Endothelial cell of umbilical vein (primary cell): ENCODE data around the gene MOCS2. TPM values are rescaled to one million over a fixed set of nuclear protein-coding genes. Genes with fewer than 3 reads are reported as not detected.

Experiments
- BruUV-seq: library from RNA; stranded (reverse); fragments of 400-500 nt; replicated peaks from 2 replicates; lab custom pipeline; 2021; lab: Mats Ljungman, UMichigan
- CTCF ChIA-PET: fragments of 300-600, 350-600 bp; sonication (Branson Sonifier 250); formaldehyde crosslinking; loops from one replicate; lab custom pipeline; 2021; ENCODE audit warnings: antibody characterized with exemption, inconsistent platforms; lab: Charles Lee
- POLR2A ChIA-PET: fragments of 300-600, 350-600 bp; sonication (Branson Sonifier 250); formaldehyde crosslinking; loops from one replicate; lab custom pipeline; 2021; ENCODE audit warnings: antibody characterized with exemption, inconsistent platforms; lab: Charles Lee
- DNase-seq: peaks from one replicate; pipeline ENCODE4 v3.0.0-alpha.2; 2011; ENCODE audit warnings: low read depth, low spot score
- FAIRE-seq: peaks from 2 replicates; lab custom pipeline; 2011; peaks lifted over from hg19 to GRCh38; lab: Jason Lieb, UNC
- H2AFZ ChIP-seq: 2 replicates; pipeline ENCODE4 v1.6.0; 2012; ENCODE audit warnings: low read depth, low read length, control low read depth, inconsistent platforms
- H3K27ac ChIP-seq: 2 replicates; pipeline ENCODE4 v1.5.1; 2011; ENCODE audit warnings: low read depth, mild to moderate bottlenecking, control low read depth, low read length, moderate library complexity; ENCODE audit not compliant: insufficient read depth
- H3K27me3 ChIP-seq, 2 experiments: 2 replicates each; pipeline versions ENCODE4 v1.6.0 to v1.6.1; 2011; ENCODE audit warnings: low read length in 2 of 2, mixed read lengths in 1 of 2; ENCODE audit not compliant: control insufficient read depth in 2 of 2, insufficient read depth in 2 of 2
- H3K36me3 ChIP-seq, 2 experiments: 2 replicates in 1 of 2; 3 replicates in 1 of 2; pipeline ENCODE4 v1.5.1; 2011; ENCODE audit warnings: low read length in 2 of 2, mild to moderate bottlenecking in 1 of 2, moderate library complexity in 1 of 2; ENCODE audit not compliant: control insufficient read depth in 2 of 2, insufficient read depth in 2 of 2; ENCODE audit errors: extremely low read depth in 1 of 2
- H3K4me1 ChIP-seq: 3 replicates; pipeline ENCODE4 v1.5.1; 2011; ENCODE audit warnings: mild to moderate bottlenecking, low read length; ENCODE audit not compliant: control insufficient read depth, insufficient read depth; ENCODE audit errors: extremely low read depth
- H3K4me2 ChIP-seq: 2 replicates; pipeline ENCODE4 v1.6.1; 2011; ENCODE audit warnings: low read length, control low read depth, mixed read lengths; ENCODE audit not compliant: insufficient read depth
- H3K4me3 ChIP-seq, 3 experiments: fragments of 200-600 bp in 1 of 3; sonication (generic), shearing (Covaris generic) in 1 of 3; replicated peaks in 1 of 3; 2 replicates each; pipeline ENCODE4 v1.5.1; 2011 to 2016; ENCODE audit warnings: control low read depth in 3 of 3, low read length in 3 of 3, mild to moderate bottlenecking in 2 of 3, inconsistent platforms in 1 of 3, low read depth in 1 of 3, moderate library complexity in 1 of 3; ENCODE audit not compliant: insufficient read depth in 1 of 3
- H3K79me2 ChIP-seq: 2 replicates; pipeline ENCODE4 v1.6.0; 2012; ENCODE audit warnings: low read length, inconsistent platforms; ENCODE audit not compliant: control insufficient read depth, insufficient read depth
- H3K9ac ChIP-seq: replicated peaks from 2 replicates; pipeline ENCODE3; 2011; ENCODE audit warnings: low read length, control low read depth; ENCODE audit not compliant: insufficient read depth; ENCODE audit errors: extremely low read depth
- H3K9me1 ChIP-seq: replicated peaks from 3 replicates; pipeline ENCODE4 v1.6.0; 2011; ENCODE audit warnings: mild to moderate bottlenecking, low read length; ENCODE audit not compliant: control insufficient read depth, insufficient read depth; ENCODE audit errors: extremely low read depth
- H3K9me3 ChIP-seq: replicated peaks from 2 replicates; pipeline ENCODE4 v1.5.1; 2012; ENCODE audit warnings: low read length, inconsistent platforms; ENCODE audit not compliant: control insufficient read depth, insufficient read depth
- H4K20me1 ChIP-seq: replicated peaks from 2 replicates; pipeline ENCODE3; 2011; ENCODE audit warnings: mild to moderate bottlenecking, low read length; ENCODE audit not compliant: control insufficient read depth, insufficient read depth; ENCODE audit errors: extremely low read depth
- JUN ChIP-seq: IDR thresholded peaks from 2 replicates; pipeline ENCODE4 v1.6.1; 2011; ENCODE audit warnings: borderline replicate concordance, low read depth; ENCODE audit not compliant: insufficient read length, insufficient read depth
- MYC ChIP-seq: IDR thresholded peaks from one replicate; pipeline ENCODE4 v1.6.1; 2011; ENCODE audit warnings: mild to moderate bottlenecking, low read depth, low read length
- POLR2AphosphoS5 ChIP-seq: IDR thresholded peaks from 2 replicates; pipeline ENCODE4 v1.6.1; 2012; ENCODE audit warnings: low read depth, mild to moderate bottlenecking, control low read depth, low read length, moderate library complexity; ENCODE audit not compliant: insufficient read depth
- dilution Hi-C: fragments of 300-500 bp; cut with MboI; formaldehyde crosslinking; loops from one replicate; pipeline ENCODE4 v1.15.0; 2019; ENCODE audit warnings: low sequenced_read_pairs; ENCODE audit not compliant: extremely low pct_ligation_motif_present
- intact Hi-C: fragments of 100-400 bp; cut with micrococcal nuclease; formaldehyde crosslinking; loops from one replicate; pipeline ENCODE4 v1.10.0; 2022
- polyA plus RNA-seq, 4 experiments: library from polyadenylated mRNA; depleted of rRNA in 3 of 4; stranded (reverse) in 3 of 4; unstranded in 1 of 4; fragments of >200 nt; gene quantifications; 2 replicates each; pipeline versions ENCODE4 v1.2.1 to v1.2.3, GENCODE V29; 2011 to 2012; ENCODE audit warnings: missing spikeins in 1 of 4
- total RNA-seq: library from RNA; stranded (reverse); gene quantifications from 2 replicates; pipeline ENCODE4 v1.2.3, GENCODE V29; 2021
- TF ChIP-seq, protein P1 (sequence below): IDR thresholded peaks from 2 replicates; pipeline ENCODE4 v1.6.1; 2011; ENCODE audit not compliant: insufficient read depth, insufficient read length
- TF ChIP-seq, protein P2 (sequence below), 2 donors: IDR thresholded peaks; 1 replicate in 1 of 2; 2 replicates in 1 of 2; pipeline ENCODE4 v1.5.1; 2011; ENCODE audit warnings: low read length in 2 of 2, mild to moderate bottlenecking in 2 of 2, moderate library complexity in 2 of 2, control low read depth in 1 of 2, inconsistent platforms in 1 of 2, low read depth in 1 of 2; ENCODE audit not compliant: insufficient read depth in 1 of 2; ENCODE audit errors: extremely low read depth in 1 of 2

The MOCS2 gene
- total and polyA plus RNA-seq, 2 donors (not counting 3 experiments of a cell fraction or from before 2014, with no cell fraction given), result 14.3 to 31.5 TPM

DNA sequence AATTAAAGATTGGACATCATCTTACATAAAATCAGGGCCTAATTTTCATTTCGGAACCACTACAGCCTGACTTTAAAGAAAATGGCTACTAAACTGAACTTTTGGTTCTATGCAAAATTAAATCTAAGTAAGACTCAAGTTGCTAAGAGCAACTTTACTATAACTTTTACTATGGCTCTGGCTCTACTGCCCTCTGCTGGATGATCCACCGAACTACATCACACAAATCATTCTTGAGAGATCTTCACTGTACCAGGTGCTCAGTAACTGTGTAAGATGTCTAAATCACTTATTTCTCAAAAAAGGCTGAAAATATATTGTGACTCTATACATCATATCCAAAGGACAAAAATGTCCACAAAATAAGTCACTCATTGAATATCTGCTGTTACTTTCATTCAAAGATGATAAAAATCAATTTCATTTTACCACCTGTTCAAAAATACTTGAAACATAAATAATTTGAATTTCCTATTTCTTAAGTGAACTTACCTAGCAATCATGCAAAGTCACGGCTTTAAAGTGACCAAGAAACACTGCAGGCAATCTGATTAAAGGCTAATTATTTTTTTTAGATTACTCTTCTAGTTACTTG, 13.5 kb downstream of the MOCS2 start:
- FAIRE-seq (peak; percentile 63), DNase-seq (peak; percentile 85)
- POLR2A ChIA-PET, result no interaction called here
- H3K9me3 ChIP-seq, result no peaks in the 10 kb centered on the region
- H3K4me3 ChIP-seq, result no peak overlapping the region
- H3K9me1 ChIP-seq, result no peaks in the 10 kb centered on the region
- peaks cover 10 to 11% of the 10 kb centered on the region in 2 experiments for H3K36me3 ChIP-seq
- no peak overlapping the region for H2AFZ ChIP-seq
- dilution Hi-C loops (no loop called here), intact Hi-C loops (loop anchor here (1.0 to 10.0 kb wide), 5 partner anchors 106 to 401 kb away; no protein-coding TSS in a partner anchor)
- TF ChIP-seq, protein P1, sequence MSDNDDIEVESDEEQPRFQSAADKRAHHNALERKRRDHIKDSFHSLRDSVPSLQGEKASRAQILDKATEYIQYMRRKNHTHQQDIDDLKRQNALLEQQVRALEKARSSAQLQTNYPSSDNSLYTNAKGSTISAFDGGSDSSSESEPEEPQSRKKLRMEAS, result no peak
- no peak for TF ChIP-seq JUN
- TF ChIP-seq, protein P2, sequence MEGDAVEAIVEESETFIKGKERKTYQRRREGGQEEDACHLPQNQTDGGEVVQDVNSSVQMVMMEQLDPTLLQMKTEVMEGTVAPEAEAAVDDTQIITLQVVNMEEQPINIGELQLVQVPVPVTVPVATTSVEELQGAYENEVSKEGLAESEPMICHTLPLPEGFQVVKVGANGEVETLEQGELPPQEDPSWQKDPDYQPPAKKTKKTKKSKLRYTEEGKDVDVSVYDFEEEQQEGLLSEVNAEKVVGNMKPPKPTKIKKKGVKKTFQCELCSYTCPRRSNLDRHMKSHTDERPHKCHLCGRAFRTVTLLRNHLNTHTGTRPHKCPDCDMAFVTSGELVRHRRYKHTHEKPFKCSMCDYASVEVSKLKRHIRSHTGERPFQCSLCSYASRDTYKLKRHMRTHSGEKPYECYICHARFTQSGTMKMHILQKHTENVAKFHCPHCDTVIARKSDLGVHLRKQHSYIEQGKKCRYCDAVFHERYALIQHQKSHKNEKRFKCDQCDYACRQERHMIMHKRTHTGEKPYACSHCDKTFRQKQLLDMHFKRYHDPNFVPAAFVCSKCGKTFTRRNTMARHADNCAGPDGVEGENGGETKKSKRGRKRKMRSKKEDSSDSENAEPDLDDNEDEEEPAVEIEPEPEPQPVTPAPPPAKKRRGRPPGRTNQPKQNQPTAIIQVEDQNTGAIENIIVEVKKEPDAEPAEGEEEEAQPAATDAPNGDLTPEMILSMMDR (IDR thresholded peaks at IDR 0.05; ENCODE audit: extremely low read depth in 1 of 2, insufficient read depth in 1 of 2, low read depth in 1 of 2, low read length in 2 of 2), result peak; percentile 54 to 63
- no peak for TF ChIP-seq MYC
- no peak for TF ChIP-seq POLR2AphosphoS5
- H3K4me2 ChIP-seq, result no peak overlapping the region
- CTCF ChIA-PET, result interaction anchor here (0.9 to 7.5 kb wide), 15 partner anchors 8 to 181 kb away, joined by 3 to 148 read pairs (median 5); partner anchors contain the start of gene MOCS2
- H3K27me3 ChIP-seq, result no peaks in the 10 kb centered on the region
- peaks cover 10% of the 10 kb centered on the region for H3K4me1 ChIP-seq
- no peaks in the 10 kb centered on the region for H3K79me2 ChIP-seq
- no peak overlapping the region for H3K9ac ChIP-seq
- no TSS peak for BruUV-seq
- H3K27ac ChIP-seq, result no peak overlapping the region
- H4K20me1 ChIP-seq, result no peaks in the 10 kb centered on the region
